Transverse colon (tissue), 4 donors: ENCODE measurements around the gene EIF4ENIF1. TPM values are rescaled to one million over a fixed set of nuclear protein-coding genes. Genes with fewer than 3 reads are reported as not detected.

Experiments used
- DNase-seq: peaks from one replicate; pipeline ENCODE4 v3.0.0-alpha.2; 2019
- H3K27ac ChIP-seq, 4 donors: fragments of 200-600 bp; sonication (generic); 2 replicates each; pipeline ENCODE4 v1.5.1; 2016 to 2018; ENCODE audit warnings: inconsistent platforms in 4 of 4
- H3K27me3 ChIP-seq: fragments of 200-600 bp; sonication (generic); 2 replicates; pipeline ENCODE4 v1.5.1; 2017; ENCODE audit warnings: inconsistent platforms
- H3K36me3 ChIP-seq, 4 donors: fragments of 200-600 bp; sonication (generic); 2 replicates each; pipeline ENCODE4 v1.5.1; 2017 to 2019; ENCODE audit warnings: inconsistent platforms in 4 of 4
- H3K4me1 ChIP-seq, 4 donors: fragments of 200-600 bp; sonication (generic); 2 replicates each; pipeline ENCODE4 v1.5.1; 2017 to 2020; ENCODE audit warnings: inconsistent platforms in 4 of 4
- H3K4me3 ChIP-seq, 4 donors: fragments of 200-600 bp; sonication (generic); 1 replicate in 1 of 4; 2 replicates in 3 of 4; pipeline versions ENCODE4 v1.5.1 to v1.6.1; 2017 to 2019; ENCODE audit warnings: inconsistent platforms in 4 of 4
- H3K9me3 ChIP-seq, 2 donors: fragments of 200-600 bp; sonication (generic); 2 replicates each; pipeline ENCODE4 v1.5.1; 2017 to 2019; ENCODE audit warnings: inconsistent platforms in 2 of 2
- EP300 ChIP-seq: sonication (generic); formaldehyde crosslinking; IDR thresholded peaks from one replicate; pipeline ENCODE4 v1.6.1; 2017; ENCODE audit warnings: antibody characterized with exemption, low read depth
- POLR2A ChIP-seq: fragments of 450-650 bp; IDR thresholded peaks from one replicate; pipeline ENCODE4 v1.6.1; 2016; ENCODE audit warnings: antibody characterized with exemption, mild to moderate bottlenecking, moderate library complexity
- POLR2AphosphoS5 ChIP-seq, 3 donors: sonication (generic); formaldehyde crosslinking; IDR thresholded peaks; one replicate each; pipeline ENCODE4 v1.6.1; 2016; ENCODE audit warnings: antibody characterized with exemption in 3 of 3
- WGBS, 2 donors: methylation state at CpG; one replicate each; pipeline ENCODE4 v1.1.5; 2018; ENCODE audit warnings: low coverage in 1 of 2; 5-methylcytosine and 5-hydroxymethylcytosine counted together
- in situ Hi-C, 4 donors: fragments of 200-750 bp; cut with MboI; loops; one replicate each; pipeline versions ENCODE4 v1.15.0 to v1.15.1; 2017; ENCODE audit warnings: low sequenced_read_pairs in 3 of 4, low pct_ligation_motif_present in 1 of 4, low pct_unique_long_range_greater_than_20kb in 1 of 4
- intact Hi-C: fragments of 100-400 bp; cut with DNase I; formaldehyde crosslinking; loops from one replicate; pipeline ENCODE4 v1.15.1; 2023; ENCODE audit warnings: low total_unique reads
- total RNA-seq, 4 donors: library from RNA; depleted of rRNA; stranded (reverse); fragments of >200 nt; gene quantifications; one replicate each; pipeline ENCODE4 v1.1.0, GENCODE V29; 2016
- TF ChIP-seq, protein P1 (sequence below), 5 experiments: fragments of 200-600 bp in 3 of 5; fragments of 450-650 bp in 2 of 5; sonication (generic) in 3 of 5; IDR thresholded peaks; 1 replicate in 2 of 5; 2 replicates in 3 of 5; pipeline ENCODE4 v1.5.1; 2016 to 2017; ENCODE audit warnings: antibody characterized with exemption in 5 of 5, inconsistent platforms in 3 of 5, mild to moderate bottlenecking in 2 of 5, moderate library complexity in 1 of 5

Gene EIF4ENIF1
- total RNA-seq, 4 donors from 2014 or later: 14.4 to 66.1 (median 17.2) TPM

DNA sequence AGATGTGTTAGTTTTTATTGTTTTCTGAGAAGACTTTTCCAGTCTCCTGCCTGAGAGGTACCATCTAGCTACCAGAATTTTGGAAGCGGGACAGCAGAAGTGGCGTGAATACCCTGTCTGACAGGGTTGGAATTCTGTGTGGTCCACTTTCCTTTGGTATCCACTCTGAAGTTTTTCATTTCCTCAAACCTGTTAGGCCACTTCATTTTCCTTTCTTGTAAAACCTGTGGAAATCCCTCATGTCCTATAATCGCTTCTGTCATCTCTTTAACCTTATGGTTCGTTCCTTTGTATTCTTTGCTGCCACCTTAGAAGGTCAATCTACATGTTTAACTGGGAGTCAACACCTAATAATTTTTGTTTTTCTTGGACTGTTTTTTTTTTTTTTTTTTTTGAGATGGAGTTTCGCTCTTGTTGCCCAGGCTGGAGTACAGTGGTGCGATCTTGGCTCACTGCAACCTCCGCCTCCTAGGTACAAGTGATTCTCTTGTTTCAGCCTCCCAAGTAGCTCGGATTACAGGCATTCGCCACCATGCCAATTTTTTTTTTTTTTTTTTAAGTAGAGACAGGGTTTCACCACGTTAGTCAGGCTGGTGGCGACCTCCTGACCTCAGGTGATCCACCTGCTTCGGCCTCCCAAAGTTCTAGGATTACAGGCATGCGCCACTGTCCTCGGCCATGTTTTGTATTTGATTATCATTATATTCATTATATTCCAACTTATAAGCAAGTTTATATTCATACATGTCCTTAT is 13.7 kb upstream of the EIF4ENIF1 start:
- no peak overlapping the region for H3K27ac ChIP-seq
- no peaks in the 10 kb centered on the region for H3K36me3 ChIP-seq
- H3K9me3 ChIP-seq: peaks cover 0 to 5% of the 10 kb centered on the region in 2 donors
- no peak overlapping the region for H3K4me3 ChIP-seq
- DNase-seq: no peak
- H3K27me3 ChIP-seq: no peaks in the 10 kb centered on the region
- WGBS, 2 donors: 93 to 95% methylated on average over 14 of the region's 14 CpGs
- in situ Hi-C loops (no loop called here), intact Hi-C loops (no loop called here)
- TF ChIP-seq, protein P1, sequence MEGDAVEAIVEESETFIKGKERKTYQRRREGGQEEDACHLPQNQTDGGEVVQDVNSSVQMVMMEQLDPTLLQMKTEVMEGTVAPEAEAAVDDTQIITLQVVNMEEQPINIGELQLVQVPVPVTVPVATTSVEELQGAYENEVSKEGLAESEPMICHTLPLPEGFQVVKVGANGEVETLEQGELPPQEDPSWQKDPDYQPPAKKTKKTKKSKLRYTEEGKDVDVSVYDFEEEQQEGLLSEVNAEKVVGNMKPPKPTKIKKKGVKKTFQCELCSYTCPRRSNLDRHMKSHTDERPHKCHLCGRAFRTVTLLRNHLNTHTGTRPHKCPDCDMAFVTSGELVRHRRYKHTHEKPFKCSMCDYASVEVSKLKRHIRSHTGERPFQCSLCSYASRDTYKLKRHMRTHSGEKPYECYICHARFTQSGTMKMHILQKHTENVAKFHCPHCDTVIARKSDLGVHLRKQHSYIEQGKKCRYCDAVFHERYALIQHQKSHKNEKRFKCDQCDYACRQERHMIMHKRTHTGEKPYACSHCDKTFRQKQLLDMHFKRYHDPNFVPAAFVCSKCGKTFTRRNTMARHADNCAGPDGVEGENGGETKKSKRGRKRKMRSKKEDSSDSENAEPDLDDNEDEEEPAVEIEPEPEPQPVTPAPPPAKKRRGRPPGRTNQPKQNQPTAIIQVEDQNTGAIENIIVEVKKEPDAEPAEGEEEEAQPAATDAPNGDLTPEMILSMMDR (IDR thresholded peaks at IDR 0.05): no peak
- TF ChIP-seq EP300: no peak
- no peak for TF ChIP-seq POLR2A
- TF ChIP-seq POLR2AphosphoS5 (IDR thresholded peaks at IDR 0.05): no peak
- H3K4me1 ChIP-seq: no peaks in the 10 kb centered on the region

DNA sequence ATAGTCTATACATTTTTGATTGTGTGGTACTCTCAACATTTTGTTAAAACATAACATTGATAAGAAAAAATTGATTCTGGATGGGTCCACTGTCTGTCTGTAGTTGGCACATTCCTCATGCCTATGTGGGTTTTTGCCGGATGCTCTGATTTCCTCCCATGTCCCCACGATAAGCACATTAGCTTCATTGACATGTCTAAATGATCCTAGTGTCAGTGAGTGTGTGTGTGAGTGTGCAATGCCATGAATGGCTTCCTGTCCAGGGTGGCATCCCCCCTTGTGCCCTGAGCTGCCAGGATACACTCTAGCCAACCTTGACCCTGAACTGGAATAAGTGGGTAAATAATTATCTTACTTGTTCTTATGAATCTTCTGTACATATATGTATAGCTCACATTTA is 12.1 kb upstream of the EIF4ENIF1 start:
- intact Hi-C loops: no loop called here
- no peak for DNase-seq
- no peak for TF ChIP-seq POLR2AphosphoS5 (IDR thresholded peaks at IDR 0.05)
- TF ChIP-seq, protein P1 (IDR thresholded peaks at IDR 0.05): no peak
- no peak for TF ChIP-seq POLR2A
- no peak for TF ChIP-seq EP300
- no peak overlapping the region for H3K4me3 ChIP-seq
- H3K27me3 ChIP-seq: no peaks in the 10 kb centered on the region
- in situ Hi-C loops: no loop called here
- WGBS, 2 donors: 71 to 96% methylated on average over 1 to 2 of the region's 2 CpGs
- no peaks in the 10 kb centered on the region for H3K36me3 ChIP-seq
- H3K27ac ChIP-seq: no peak overlapping the region
- H3K9me3 ChIP-seq: no peaks in the 10 kb centered on the region
- H3K4me1 ChIP-seq: peaks cover 3 to 9% (median 6%) of the 10 kb centered on the region in 4 donors

DNA sequence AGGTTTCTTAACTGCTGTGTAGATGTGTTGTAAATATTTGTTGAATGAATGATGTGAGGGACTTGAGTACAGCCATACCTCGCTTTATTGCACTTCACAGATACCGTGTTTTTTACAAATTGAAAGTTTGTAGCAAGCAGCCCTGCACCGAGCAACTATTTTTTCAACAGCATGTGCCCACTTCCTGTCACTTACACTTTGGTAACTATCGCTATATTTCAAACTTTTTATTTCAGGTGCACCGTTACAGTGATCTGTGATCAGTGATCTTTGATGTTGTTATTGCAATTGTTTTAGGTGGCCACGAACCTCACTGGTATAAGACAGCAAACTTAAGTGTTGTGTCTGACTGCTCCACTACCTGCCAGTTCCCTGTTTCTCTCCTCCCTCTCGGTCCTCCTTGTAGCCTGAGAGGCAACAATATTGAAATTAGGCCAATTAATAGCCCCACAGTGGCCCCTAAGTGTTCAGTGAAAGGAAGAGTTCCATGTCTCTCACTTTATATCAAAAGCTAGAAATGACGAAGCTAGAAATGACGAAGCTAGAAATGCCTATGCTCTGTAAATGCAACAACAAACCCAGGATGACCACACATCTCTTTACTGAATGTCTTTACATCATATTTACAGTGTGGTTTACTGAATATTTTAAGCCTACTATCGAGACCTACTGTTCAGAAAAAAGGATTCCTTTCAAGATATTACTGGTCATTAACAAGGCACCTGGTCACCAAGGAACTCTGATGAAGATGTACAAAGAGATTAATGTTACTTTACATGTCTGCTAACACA is 7.7 kb upstream of the EIF4ENIF1 start:
- Histone ChIP-seq H3K4me1 (peaks cover 3 to 18% (median 11%) of the 10 kb centered on the region in 4 donors), H3K9me3 (no peaks in the 10 kb centered on the region), H3K4me3 (peak overlapping the region; percentile 49 to 74 (median 60)), H3K27ac (peak overlapping the region; percentile 84 to 94 (median 88)), H3K27me3 (no peaks in the 10 kb centered on the region), H3K36me3 (no peaks in the 10 kb centered on the region)
- intact Hi-C loops (no loop called here), in situ Hi-C loops (loop anchor here in 1 of 4 donors (25.0 kb wide), 1 partner anchor 140 kb away; no protein-coding TSS in a partner anchor)
- TF ChIP-seq, protein P1 (IDR thresholded peaks at IDR 0.05): no peak
- TF ChIP-seq EP300 (no peak), POLR2AphosphoS5 (IDR thresholded peaks at IDR 0.05) (no peak), POLR2A (no peak)
- DNase-seq: no peak
- WGBS, 2 donors: 54 to 59% methylated on average over 8 to 10 of the region's 10 CpGs

DNA sequence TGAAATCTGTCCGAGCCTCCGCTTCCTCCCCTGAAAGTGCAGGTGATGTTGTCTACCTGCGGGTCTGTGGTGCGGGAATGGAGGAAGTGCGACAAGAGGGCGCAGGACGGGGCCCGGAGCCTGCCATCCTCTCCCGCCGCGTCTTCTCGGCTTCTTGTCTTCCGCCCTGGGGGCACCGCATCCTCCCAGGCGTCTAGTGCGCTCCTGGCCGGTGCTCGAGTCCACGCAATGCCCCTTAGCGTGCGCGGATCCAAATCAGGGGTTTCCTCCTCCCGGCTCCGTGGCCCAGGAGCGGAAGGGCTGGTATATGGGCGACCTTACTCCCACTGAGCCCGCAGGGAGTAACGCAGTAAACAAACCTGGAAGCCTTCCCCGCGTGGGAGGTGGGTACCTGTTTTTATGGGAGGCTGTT is 7.1 kb upstream of the EIF4ENIF1 start:
- intact Hi-C loops: no loop called here
- TF ChIP-seq, protein P1 (IDR thresholded peaks at IDR 0.05): no peak
- TF ChIP-seq EP300 (no peak), POLR2AphosphoS5 (IDR thresholded peaks at IDR 0.05) (no peak), POLR2A (no peak)

More for the DNA sequence above, 7.1 kb upstream of the EIF4ENIF1 start:
- WGBS, 2 donors: 1% methylated on average over 29 of the region's 30 CpGs; no CpG with 5 or more reads in 1 of the 2 donors
- no peaks in the 10 kb centered on the region for H3K36me3 ChIP-seq
- in situ Hi-C loops: loop anchor here in 1 of 4 donors (25.0 kb wide), 1 partner anchor 141 kb away; no protein-coding TSS in a partner anchor
- H3K27me3 ChIP-seq: no peaks in the 10 kb centered on the region
- peaks cover 3 to 18% (median 11%) of the 10 kb centered on the region in 4 donors for H3K4me1 ChIP-seq
- H3K4me3 ChIP-seq: peak overlapping the region; percentile 49 to 74 (median 60)
- peak; percentile 52 for DNase-seq
- H3K9me3 ChIP-seq: no peaks in the 10 kb centered on the region
- peak overlapping the region; percentile 84 to 94 (median 88) for H3K27ac ChIP-seq
